GM12878 (cell line): ENCODE measurements around the gene CYTIP. TPM values are rescaled to one million over a fixed set of nuclear protein-coding genes. Genes with fewer than 3 reads are reported as not detected.

ENCODE experiments used
- ATAC-seq: fragments of 200-7000 bp; cut with Tn5 transposase; 3 replicates; pipeline ENCODE4 v1.9.1; 2020; ENCODE audit warnings: mild to moderate bottlenecking, moderate library complexity
- BruUV-seq: library from RNA; stranded (reverse); fragments of 400-500 nt; replicated peaks from 2 replicates; lab custom pipeline; 2021; lab: Mats Ljungman, UMichigan
- CTCF ChIA-PET: fragments of 300-600 bp; sonication (Branson Sonifier 250); formaldehyde crosslinking; extraction: SDS; loops from one replicate; lab custom pipeline; 2021; ENCODE audit warnings: inconsistent platforms; lab: Yijun Ruan, JAX
- POLR2A ChIA-PET: fragments of 350-600 bp; formaldehyde crosslinking; extraction: SDS; loops from one replicate; lab custom pipeline; 2021; ENCODE audit warnings: inconsistent platforms; lab: Charles Lee
- RAD21 ChIA-PET: fragments of 300-600 bp; sonication (Branson Sonifier 250); formaldehyde crosslinking; loops from one replicate; lab custom pipeline; 2023; ENCODE audit warnings: antibody characterized with exemption; ENCODE audit not compliant: unreplicated experiment; lab: Charles Lee
- SMC1A ChIA-PET: fragments of 300-600 bp; sonication (Branson Sonifier 250); formaldehyde crosslinking; loops from one replicate; lab custom pipeline; 2023; ENCODE audit not compliant: unreplicated experiment, uncharacterized antibody; lab: Charles Lee
- DNase-seq: peaks from one replicate; pipeline ENCODE4 v3.0.0-alpha.2; 2011; ENCODE audit warnings: low read depth, low spot score
- FAIRE-seq: peaks from 3 replicates; lab custom pipeline; 2011; peaks lifted over from hg19 to GRCh38; lab: Jason Lieb, UNC
- H2AFZ ChIP-seq: 2 replicates; pipeline ENCODE4 v1.6.0; 2011; ENCODE audit warnings: low read depth, low read length, control low read depth; ENCODE audit not compliant: control insufficient read depth
- H3K27ac ChIP-seq: 2 replicates; pipeline ENCODE4 v1.5.1; 2011; ENCODE audit warnings: control low read depth; ENCODE audit not compliant: control insufficient read depth, insufficient read depth
- H3K27me3 ChIP-seq, 2 experiments: replicated peaks in 1 of 2; 2 replicates each; pipeline versions ENCODE4 v1.6.0 to v1.6.1; 2011; ENCODE audit warnings: low read length in 1 of 2; ENCODE audit not compliant: control insufficient read depth in 2 of 2, insufficient read depth in 2 of 2
- H3K36me3 ChIP-seq, 2 experiments: 2 replicates each; pipeline ENCODE4 v1.5.1; 2011; ENCODE audit warnings: low read length in 1 of 2; ENCODE audit not compliant: control insufficient read depth in 2 of 2, insufficient read depth in 2 of 2
- H3K4me1 ChIP-seq: 2 replicates; pipeline ENCODE4 v1.6.1; 2011; ENCODE audit warnings: mild to moderate bottlenecking, low read length, moderate library complexity, mixed read lengths; ENCODE audit not compliant: control insufficient read depth, insufficient read depth
- H3K4me2 ChIP-seq: 2 replicates; pipeline ENCODE4 v1.6.0; 2011; ENCODE audit warnings: control low read depth; ENCODE audit not compliant: control insufficient read depth, insufficient read depth
- H3K4me3 ChIP-seq: fragments of 200-600 bp; sonication (generic); 2 replicates; pipeline ENCODE4 v1.5.1; 2016
- H3K79me2 ChIP-seq: 2 replicates; pipeline ENCODE4 v1.6.0; 2011; ENCODE audit warnings: low read length; ENCODE audit not compliant: control insufficient read depth, insufficient read depth
- H3K9ac ChIP-seq: 2 replicates; pipeline ENCODE4 v1.8.0; 2011; ENCODE audit warnings: low read length, control low read depth, mixed read lengths; ENCODE audit not compliant: control insufficient read depth, insufficient read depth
- H3K9me3 ChIP-seq: replicated peaks from 3 replicates; pipeline ENCODE4 v1.5.1; 2011; ENCODE audit warnings: mild to moderate bottlenecking, low read length; ENCODE audit not compliant: control insufficient read depth, insufficient read depth
- H4K20me1 ChIP-seq: 2 replicates; pipeline ENCODE4 v1.6.0; 2011; ENCODE audit not compliant: control insufficient read depth, insufficient read depth
- CEBPB ChIP-seq, 2 experiments: fragments of 150-350 bp in 1 of 2; IDR thresholded peaks; 2 replicates each; pipeline ENCODE4 v1.6.1; 2012 to 2014; ENCODE audit warnings: low read depth in 2 of 2, low read length in 2 of 2, borderline replicate concordance in 1 of 2, inconsistent platforms in 1 of 2
- ETV6 ChIP-seq, 2 experiments: fragments of 450-650 bp in 1 of 2; IDR thresholded peaks in 1 of 2; conservative IDR thresholded peaks in 1 of 2; 2 replicates each; pipeline ENCODE4 v1.6.1; 2014; ENCODE audit warnings: antibody characterized with exemption in 1 of 2, borderline replicate concordance in 1 of 2, low read depth in 1 of 2, mild to moderate bottlenecking in 1 of 2, moderate library complexity in 1 of 2
- GABPA ChIP-seq: IDR thresholded peaks from 2 replicates; pipeline ENCODE4 v1.6.1; 2014; ENCODE audit warnings: antibody characterized with exemption, low read depth, mild to moderate bottlenecking, inconsistent platforms
- RELB ChIP-seq: fragments of 450-650 bp; IDR thresholded peaks from 2 replicates; pipeline ENCODE4 v1.6.1; 2017; ENCODE audit warnings: low read depth, mild to moderate bottlenecking, moderate library complexity
- USF2 ChIP-seq: IDR thresholded peaks from 2 replicates; pipeline ENCODE4 v1.6.1; 2011; ENCODE audit warnings: low read depth, low read length, improper control_type of control experiment, borderline replicate concordance
- ZNF24 ChIP-seq: fragments of 450-650 bp; IDR thresholded peaks from 2 replicates; pipeline ENCODE4 v1.6.1; 2017; ENCODE audit warnings: antibody characterized with exemption, mild to moderate bottlenecking
- WGBS: methylation state at CpG from one replicate; pipeline ENCODE4 v1.1.6; 2016; ENCODE audit warnings: low lambda C conversion rate; ENCODE audit not compliant: insufficient replicate concordance, insufficient coverage; ENCODE audit errors: missing lambda C conversion rate; 5-methylcytosine and 5-hydroxymethylcytosine counted together
- in situ Hi-C: fragments of 300-500 bp; cut with MboI; formaldehyde crosslinking; loops from 9 replicates; pipeline ENCODE4 v1.14.3; 2018; ENCODE audit warnings: mixed read lengths
- intact Hi-C: fragments of 100-400 bp; cut with micrococcal nuclease; formaldehyde crosslinking; loops from one replicate; pipeline ENCODE4 v1.14.2; 2022; ENCODE audit not compliant: unreplicated experiment
- polyA plus RNA-seq, 11 experiments: library from polyadenylated mRNA; depleted of rRNA in 4 of 11; unstranded in 6 of 11; stranded (reverse) in 5 of 11; fragments of >200 nt; fragmentation: Nextera tagmentation in 4 of 11; fragmentation: Illumina TruSeq in 1 of 11; extraction: Ambion mirVana in 4 of 11; extraction: Trizol in 1 of 11; gene quantifications; 1 replicate in 1 of 11; 2 replicates in 10 of 11; pipeline versions ENCODE4 v1.2.1 to v1.2.3, GENCODE V29; 2011 to 2016; ENCODE audit warnings: inconsistent platforms in 2 of 11, missing spikeins in 2 of 11, low read depth in 1 of 11
- total RNA-seq, 4 experiments: library from RNA; depleted of rRNA in 3 of 4; stranded (reverse); fragments of >200 nt in 3 of 4; fragmentation: Illumina TruSeq in 1 of 4; extraction: Trizol in 1 of 4; gene quantifications; 2 replicates each; pipeline versions ENCODE4 v1.2.1 to v1.2.3, GENCODE V29; 2013 to 2021

The CYTIP gene
- total and polyA plus RNA-seq, 10 of the 15 experiments (the other 5 are each of a cell fraction or from before 2014, with no cell fraction given): 55.1 to 178 (median 73.4) TPM

GRCh38 chr2:157376041-157376440, 67.8 kb downstream of the CYTIP start:
- WGBS: 43% methylated on average over 3 of the region's 3 CpGs
- RAD21 ChIA-PET: no interaction called here

More at GRCh38 chr2:157376041-157376440, 67.8 kb downstream of the CYTIP start:
- Histone ChIP-seq H3K79me2 (no peaks in the 10 kb centered on the region), H3K4me1 (no peaks in the 10 kb centered on the region), H3K4me3 (no peak overlapping the region), H4K20me1 (no peaks in the 10 kb centered on the region), H3K27ac (no peak overlapping the region), H3K9me3 (peaks cover 15% of the 10 kb centered on the region), H3K27me3 (no peaks in the 10 kb centered on the region), H2AFZ (no peak overlapping the region), H3K36me3 (no peaks in the 10 kb centered on the region), H3K9ac (no peak overlapping the region), H3K4me2 (no peak overlapping the region)
- no TSS peak for BruUV-seq
- TF ChIP-seq RELB: no peak
- no peak for TF ChIP-seq ETV6 (conservative IDR thresholded peaks at IDR 0.05 in 1 of 2, IDR thresholded peaks at IDR 0.05 in 1 of 2; ENCODE audit: borderline replicate concordance in 1 of 2, low read depth in 1 of 2)
- TF ChIP-seq CEBPB (IDR thresholded peaks at IDR 0.05; ENCODE audit: borderline replicate concordance in 1 of 2, low read depth in 2 of 2, low read length in 2 of 2): no peak
- TF ChIP-seq ZNF24: no peak
- TF ChIP-seq GABPA: no peak
- no peak for TF ChIP-seq USF2
- CTCF ChIA-PET: no interaction called here
- in situ Hi-C loops (no loop called here), intact Hi-C loops (no loop called here)
- SMC1A ChIA-PET: interaction anchor here (0.6 kb wide), 1 partner anchor 1262 kb away, joined by 3 read pairs; no protein-coding TSS in a partner anchor
- POLR2A ChIA-PET: no interaction called here
- ATAC-seq: no peak
- FAIRE-seq: no peak
- DNase-seq: no peak
